Lower leg skin (tissue), 3 donors: ENCODE results near the gene CAPN9.

Experiments
- CTCF ChIP-seq, 3 donors: fragments of 450-650 bp; IDR thresholded peaks; one replicate each; pipeline ENCODE4 v1.5.1; 2016; ENCODE audit warnings: antibody characterized with exemption in 3 of 3, mild to moderate bottlenecking in 3 of 3, moderate library complexity in 2 of 3
- POLR2A ChIP-seq, 2 donors: fragments of 450-650 bp; IDR thresholded peaks; one replicate each; pipeline ENCODE4 v1.6.1; 2016 to 2017; ENCODE audit warnings: antibody characterized with exemption in 2 of 2, mild to moderate bottlenecking in 1 of 2, moderate library complexity in 1 of 2

GRCh38 chr1:230701434-230701833 is 45.8 kb upstream of the CAPN9 start:
- TF ChIP-seq CTCF (IDR thresholded peaks at IDR 0.05) (no peak), POLR2A (IDR thresholded peaks at IDR 0.05) (no peak)
